SK-N-SH (cell line): ENCODE results near the gene DGKD. TPM values are rescaled to one million over a fixed set of nuclear protein-coding genes. Genes with fewer than 3 reads are reported as not detected.

Experiments used
- CTCF ChIA-PET: fragments of 300-600, 350-600 bp; formaldehyde crosslinking; extraction: SDS; loops from one replicate; lab custom pipeline; 2021; lab: Yijun Ruan, JAX
- POLR2A ChIA-PET: fragments of 350-600 bp; sonication (Branson Sonifier 250); formaldehyde crosslinking; extraction: SDS; loops from one replicate; lab custom pipeline; 2020; ENCODE audit warnings: antibody characterized with exemption, inconsistent platforms; lab: Yijun Ruan, JAX
- DNase-seq: peaks from one replicate; pipeline ENCODE4 v3.0.0; 2012
- H2AFZ ChIP-seq: fragments of 200-600 bp; sonication (generic); 2 replicates; pipeline ENCODE4 v1.8.1; 2016; ENCODE audit warnings: antibody characterized with exemption, mild to moderate bottlenecking, low read depth
- H3F3A ChIP-seq: fragments of 200-600 bp; sonication (generic); replicated peaks from 2 replicates; pipeline ENCODE3; 2016; ENCODE audit warnings: antibody characterized with exemption, mild to moderate bottlenecking; ENCODE audit not compliant: insufficient read depth
- H3K27ac ChIP-seq, 2 experiments: fragments of 200-500 bp in 1 of 2; fragments of 200-600 bp in 1 of 2; sonication (Bioruptor generic) in 1 of 2; sonication (generic), shearing (Covaris generic) in 1 of 2; 2 replicates each; pipeline versions ENCODE4 v1.5.1 to v1.6.1; 2014 to 2016; ENCODE audit warnings: low read depth in 2 of 2, inconsistent platforms in 1 of 2, low read length in 1 of 2, mild to moderate bottlenecking in 1 of 2, mixed read lengths in 1 of 2
- H3K27me3 ChIP-seq: fragments of 200-600 bp; sonication (generic), shearing (Covaris generic); 2 replicates; pipeline ENCODE4 v1.6.1; 2016; ENCODE audit warnings: mixed run types; ENCODE audit not compliant: insufficient read depth
- H3K36me3 ChIP-seq, 2 experiments: fragments of 200-500 bp in 1 of 2; fragments of 200-600 bp in 1 of 2; sonication (Bioruptor generic) in 1 of 2; sonication (generic) in 1 of 2; replicated peaks in 1 of 2; 2 replicates each; pipeline versions ENCODE3 to v1.5.1; 2014 to 2016; ENCODE audit warnings: low read length in 1 of 2, mild to moderate bottlenecking in 1 of 2; ENCODE audit not compliant: insufficient read depth in 2 of 2, control insufficient read depth in 1 of 2
- H3K4me1 ChIP-seq, 2 experiments: fragments of 200-500 bp in 1 of 2; fragments of 200-600 bp in 1 of 2; sonication (Bioruptor generic) in 1 of 2; sonication (generic), shearing (Covaris generic) in 1 of 2; 2 replicates each; pipeline versions ENCODE4 v1.5.1 to v1.6.1; 2014 to 2016; ENCODE audit warnings: low read depth in 1 of 2, low read length in 1 of 2, mixed run types in 1 of 2; ENCODE audit not compliant: insufficient read depth in 2 of 2, control insufficient read depth in 1 of 2
- H3K4me2 ChIP-seq: fragments of 200-600 bp; sonication (generic), shearing (Covaris generic); 2 replicates; pipeline ENCODE4 v1.6.1; 2017; ENCODE audit warnings: mixed run types
- H3K4me3 ChIP-seq, 2 experiments: fragments of 200-500 bp in 1 of 2; fragments of 200-600 bp in 1 of 2; sonication (Bioruptor generic) in 1 of 2; sonication (generic), shearing (Covaris generic) in 1 of 2; 2 replicates each; pipeline versions ENCODE4 v1.5.1 to v1.8.1; 2014 to 2016; ENCODE audit warnings: low read depth in 2 of 2, inconsistent platforms in 1 of 2, low read length in 1 of 2, mild to moderate bottlenecking in 1 of 2, mixed read lengths in 1 of 2, moderate library complexity in 1 of 2
- H3K79me2 ChIP-seq: fragments of 200-600 bp; sonication (generic); 2 replicates; pipeline ENCODE4 v1.8.1; 2017; ENCODE audit warnings: mild to moderate bottlenecking; ENCODE audit not compliant: insufficient read depth
- H3K9ac ChIP-seq: fragments of 200-600 bp; sonication (generic); 2 replicates; pipeline ENCODE4 v1.6.1; 2017; ENCODE audit warnings: mixed run types
- H3K9me2 ChIP-seq: fragments of 200-600 bp; sonication (generic); 2 replicates; pipeline ENCODE4 v1.6.1; 2017; ENCODE audit warnings: mixed run types
- H3K9me3 ChIP-seq: fragments of 200-600 bp; sonication (generic); 2 replicates; pipeline ENCODE4 v1.6.1; 2017; ENCODE audit warnings: mixed run types, mild to moderate bottlenecking, moderate library complexity
- H4K20me1 ChIP-seq: fragments of 200-600 bp; sonication (generic); 2 replicates; pipeline ENCODE4 v1.6.1; 2017; ENCODE audit warnings: mild to moderate bottlenecking, mixed run types; ENCODE audit not compliant: insufficient read depth
- ELF1 ChIP-seq: IDR thresholded peaks from 2 replicates; pipeline ENCODE4 v1.4.0; 2012
- EZH2phosphoT487 ChIP-seq: fragments of 200-600 bp; sonication (generic); IDR thresholded peaks from 2 replicates; pipeline ENCODE4 v1.6.1; 2017; ENCODE audit warnings: low read depth, mixed run types, mild to moderate bottlenecking, antibody characterized with exemption, moderate library complexity, borderline replicate concordance
- FOSL2 ChIP-seq: IDR thresholded peaks from 2 replicates; pipeline ENCODE4 v1.4.0; 2012; ENCODE audit warnings: low read depth, mild to moderate bottlenecking, moderate library complexity, borderline replicate concordance
- FOXJ3 ChIP-seq: sonication (generic); formaldehyde crosslinking; IDR thresholded peaks from 2 replicates; pipeline ENCODE4 v1.5.1; 2020; ENCODE audit warnings: mild to moderate bottlenecking, missing genetic modification reagents
- GABPA ChIP-seq: IDR thresholded peaks from 2 replicates; pipeline ENCODE4 v1.4.0; 2012; ENCODE audit warnings: low read depth, mild to moderate bottlenecking
- GATA2 ChIP-seq: sonication (generic); formaldehyde crosslinking; IDR thresholded peaks from 2 replicates; pipeline ENCODE4 v1.5.0; 2020; ENCODE audit warnings: mild to moderate bottlenecking, missing genetic modification reagents
- JUND ChIP-seq: IDR thresholded peaks from 2 replicates; pipeline ENCODE4 v1.4.0; 2012
- MEF2A ChIP-seq: IDR thresholded peaks from 2 replicates; pipeline ENCODE4 v1.4.0; 2012; ENCODE audit warnings: low read depth, borderline replicate concordance
- MXI1 ChIP-seq: IDR thresholded peaks from 2 replicates; pipeline ENCODE4 v1.6.1; 2012; ENCODE audit warnings: mild to moderate bottlenecking, low read depth, low read length, improper control_type of control experiment
- NFIC ChIP-seq: IDR thresholded peaks from 2 replicates; pipeline ENCODE4 v1.4.0; 2012; ENCODE audit warnings: borderline replicate concordance
- NRF1 ChIP-seq: IDR thresholded peaks from 2 replicates; pipeline ENCODE4 v1.6.1; 2012; ENCODE audit warnings: low read depth, mild to moderate bottlenecking, low read length
- POLR2AphosphoS5 ChIP-seq: IDR thresholded peaks from 2 replicates; pipeline ENCODE4 v1.6.1; 2012; ENCODE audit warnings: low read depth, low read length
- RXRA ChIP-seq: IDR thresholded peaks from 2 replicates; pipeline ENCODE4 v1.4.0; 2012; ENCODE audit warnings: low read depth, mild to moderate bottlenecking, borderline replicate concordance
- SMC3 ChIP-seq: IDR thresholded peaks from 2 replicates; pipeline ENCODE4 v1.6.1; 2012; ENCODE audit warnings: low read depth, low read length, improper control_type of control experiment
- TCF12 ChIP-seq: IDR thresholded peaks from 2 replicates; pipeline ENCODE4 v1.4.0; 2012
- YY1 ChIP-seq: IDR thresholded peaks from 2 replicates; pipeline ENCODE4 v1.4.0; 2012; ENCODE audit warnings: low read depth, mild to moderate bottlenecking
- WGBS: methylation state at CpG from one replicate; pipeline ENCODE4 v1.1.6; 2017; ENCODE audit warnings: low lambda C conversion rate; 5-methylcytosine and 5-hydroxymethylcytosine counted together
- polyA plus RNA-seq, 3 experiments: library from polyadenylated mRNA; depleted of rRNA; stranded (reverse); fragments of >200 nt; gene quantifications; 2 replicates each; pipeline ENCODE4 v1.2.3, GENCODE V29; 2012
- TF ChIP-seq, protein P1 (sequence below): IDR thresholded peaks from 2 replicates; pipeline ENCODE4; 2012
- TF ChIP-seq, protein P2 (sequence below): fragments of 150-350 bp; IDR thresholded peaks from 2 replicates; pipeline ENCODE4 v1.6.1; 2017; ENCODE audit warnings: antibody characterized with exemption, low read length, low read depth, borderline replicate concordance
- TF ChIP-seq, protein P3 (sequence below): IDR thresholded peaks from 2 replicates; pipeline ENCODE4 v1.4.0; 2012; ENCODE audit warnings: low read depth, borderline replicate concordance
- TF ChIP-seq, protein P4 (sequence below): IDR thresholded peaks from 2 replicates; pipeline ENCODE4 v1.4.0; 2012; ENCODE audit warnings: low read depth

The DGKD gene
- polyA plus RNA-seq, 1 of the 3 experiments (the other 2 are of a cell fraction): 21.7 TPM

DNA sequence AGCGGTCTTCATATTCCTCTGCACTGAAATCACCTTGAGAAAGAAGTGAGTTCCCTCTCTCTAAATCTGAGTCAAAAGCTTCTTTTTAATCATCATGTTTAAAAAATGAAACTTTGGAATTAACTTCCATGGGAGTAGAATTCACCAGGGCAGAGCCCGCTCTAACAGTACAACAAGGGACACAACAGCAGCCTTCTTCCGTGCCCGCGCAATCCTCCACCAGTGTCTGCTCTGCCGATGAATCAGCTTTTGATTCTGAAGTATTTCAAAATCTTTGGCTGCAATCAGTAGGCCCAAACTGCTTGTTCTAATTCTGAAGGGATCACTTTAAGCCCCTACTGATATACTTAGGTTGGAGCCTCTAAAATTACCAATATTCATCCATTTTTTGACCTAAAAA is 135.4 kb downstream of the DGKD start:
- ChIA-PET POLR2A (no interaction called here), CTCF (no interaction called here)
- peaks cover 31 to 33% of the 10 kb centered on the region in 2 experiments for H3K36me3 ChIP-seq
- no peaks in the 10 kb centered on the region for H3K9me3 ChIP-seq
- H3F3A ChIP-seq: peaks cover 38% of the 10 kb centered on the region
- peak overlapping the region; percentile 5 to 99; a peak in 3 of 4 replicates for H3K27ac ChIP-seq
- WGBS: 66% methylated on average over 6 of the region's 6 CpGs
- H3K4me3 ChIP-seq: no peak overlapping the region
- no peaks in the 10 kb centered on the region for H3K27me3 ChIP-seq
- H3K4me1 ChIP-seq: peaks cover 2 to 34% of the 10 kb centered on the region in 2 experiments; a peak in 3 of 4 replicates
- H3K79me2 ChIP-seq: peaks cover 7% of the 10 kb centered on the region; the same call in 1 of the 2 replicates
- H3K4me2 ChIP-seq: peak overlapping the region; percentile 41; the same call in 1 of the 2 replicates
- no peaks in the 10 kb centered on the region for H4K20me1 ChIP-seq
- peak overlapping the region; percentile 25; the same call in 1 of the 2 replicates for H2AFZ ChIP-seq
- DNase-seq: no peak
- TF ChIP-seq SMC3 (no peak), NRF1 (no peak), EZH2phosphoT487 (no peak), MEF2A (no peak), FOSL2 (no peak; the same call in 1 of the 2 replicates), JUND (peak; percentile 29; the same call in 1 of the 2 replicates), RXRA (no peak), YY1 (no peak), TCF12 (no peak), MXI1 (no peak)
- TF ChIP-seq, protein P1, sequence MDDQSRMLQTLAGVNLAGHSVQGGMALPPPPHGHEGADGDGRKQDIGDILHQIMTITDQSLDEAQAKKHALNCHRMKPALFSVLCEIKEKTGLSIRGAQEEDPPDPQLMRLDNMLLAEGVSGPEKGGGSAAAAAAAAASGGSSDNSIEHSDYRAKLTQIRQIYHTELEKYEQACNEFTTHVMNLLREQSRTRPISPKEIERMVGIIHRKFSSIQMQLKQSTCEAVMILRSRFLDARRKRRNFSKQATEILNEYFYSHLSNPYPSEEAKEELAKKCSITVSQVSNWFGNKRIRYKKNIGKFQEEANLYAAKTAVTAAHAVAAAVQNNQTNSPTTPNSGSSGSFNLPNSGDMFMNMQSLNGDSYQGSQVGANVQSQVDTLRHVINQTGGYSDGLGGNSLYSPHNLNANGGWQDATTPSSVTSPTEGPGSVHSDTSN: 0 out of 2 replicates have a peak, but pooled peaks have one; percentile 8
- TF ChIP-seq, protein P2, sequence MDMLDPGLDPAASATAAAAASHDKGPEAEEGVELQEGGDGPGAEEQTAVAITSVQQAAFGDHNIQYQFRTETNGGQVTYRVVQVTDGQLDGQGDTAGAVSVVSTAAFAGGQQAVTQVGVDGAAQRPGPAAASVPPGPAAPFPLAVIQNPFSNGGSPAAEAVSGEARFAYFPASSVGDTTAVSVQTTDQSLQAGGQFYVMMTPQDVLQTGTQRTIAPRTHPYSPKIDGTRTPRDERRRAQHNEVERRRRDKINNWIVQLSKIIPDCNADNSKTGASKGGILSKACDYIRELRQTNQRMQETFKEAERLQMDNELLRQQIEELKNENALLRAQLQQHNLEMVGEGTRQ: no peak
- TF ChIP-seq, protein P3, sequence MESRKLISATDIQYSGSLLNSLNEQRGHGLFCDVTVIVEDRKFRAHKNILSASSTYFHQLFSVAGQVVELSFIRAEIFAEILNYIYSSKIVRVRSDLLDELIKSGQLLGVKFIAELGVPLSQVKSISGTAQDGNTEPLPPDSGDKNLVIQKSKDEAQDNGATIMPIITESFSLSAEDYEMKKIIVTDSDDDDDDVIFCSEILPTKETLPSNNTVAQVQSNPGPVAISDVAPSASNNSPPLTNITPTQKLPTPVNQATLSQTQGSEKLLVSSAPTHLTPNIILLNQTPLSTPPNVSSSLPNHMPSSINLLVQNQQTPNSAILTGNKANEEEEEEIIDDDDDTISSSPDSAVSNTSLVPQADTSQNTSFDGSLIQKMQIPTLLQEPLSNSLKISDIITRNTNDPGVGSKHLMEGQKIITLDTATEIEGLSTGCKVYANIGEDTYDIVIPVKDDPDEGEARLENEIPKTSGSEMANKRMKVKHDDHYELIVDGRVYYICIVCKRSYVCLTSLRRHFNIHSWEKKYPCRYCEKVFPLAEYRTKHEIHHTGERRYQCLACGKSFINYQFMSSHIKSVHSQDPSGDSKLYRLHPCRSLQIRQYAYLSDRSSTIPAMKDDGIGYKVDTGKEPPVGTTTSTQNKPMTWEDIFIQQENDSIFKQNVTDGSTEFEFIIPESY: no peak
- peak overlapping the region; percentile 59; the same call in 1 of the 2 replicates for H3K9ac ChIP-seq
- H3K9me2 ChIP-seq: no peaks in the 10 kb centered on the region

DNA sequence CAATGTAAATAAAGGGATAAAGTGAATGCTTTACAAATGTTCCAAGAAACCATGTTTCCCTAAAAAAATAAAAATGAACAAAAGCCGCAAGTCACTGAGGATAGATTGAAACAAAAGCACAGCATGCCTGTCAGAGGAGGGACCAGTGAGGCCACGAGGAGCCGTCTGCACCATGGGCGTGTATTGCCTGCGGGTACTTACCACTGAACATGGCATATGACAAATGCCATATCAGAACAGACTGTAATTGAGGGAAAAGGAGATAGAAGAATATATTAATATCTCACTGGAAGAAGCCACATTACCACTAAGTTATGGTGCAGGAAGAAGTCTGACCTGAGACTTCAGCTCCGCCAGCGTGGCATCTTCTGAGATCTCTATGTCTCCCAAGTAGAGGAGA is 136.5 kb downstream of the DGKD start:
- Histone ChIP-seq H3K9me3 (no peaks in the 10 kb centered on the region), H3K79me2 (no peaks in the 10 kb centered on the region), H3K9me2 (no peaks in the 10 kb centered on the region), H3K36me3 (peaks cover 26 to 28% of the 10 kb centered on the region in 2 experiments), H3K4me3 (no peak overlapping the region), H3K27ac (peak overlapping the region in 1 of 2 experiments; percentile 99; a peak in 1 of 4 replicates), H3K4me2 (no peak overlapping the region), H3K27me3 (no peaks in the 10 kb centered on the region), H4K20me1 (no peaks in the 10 kb centered on the region), H2AFZ (no peak overlapping the region), H3K4me1 (peaks cover 2 to 31% of the 10 kb centered on the region in 2 experiments; a peak in 3 of 4 replicates), H3F3A (peaks cover 38% of the 10 kb centered on the region), H3K9ac (no peak overlapping the region)
- WGBS: 98% methylated on average over 7 of the region's 7 CpGs
- ChIA-PET CTCF (interaction anchor here (1.1 kb wide), 1 partner anchor 26 kb away, joined by 3 read pairs; no protein-coding TSS in a partner anchor), POLR2A (no interaction called here)
- DNase-seq: no peak
- TF ChIP-seq GATA2 (CRISPR knock-in tag): no peak
- TF ChIP-seq NFIC: no peak
- TF ChIP-seq, protein P3: no peak
- TF ChIP-seq FOXJ3 (CRISPR knock-in tag): no peak
- TF ChIP-seq EZH2phosphoT487: no peak
- TF ChIP-seq GABPA: no peak
- TF ChIP-seq TCF12: no peak
- TF ChIP-seq POLR2AphosphoS5: no peak
- TF ChIP-seq, protein P2: no peak
- TF ChIP-seq SMC3: no peak
- no peak for TF ChIP-seq NRF1
- TF ChIP-seq, protein P4, sequence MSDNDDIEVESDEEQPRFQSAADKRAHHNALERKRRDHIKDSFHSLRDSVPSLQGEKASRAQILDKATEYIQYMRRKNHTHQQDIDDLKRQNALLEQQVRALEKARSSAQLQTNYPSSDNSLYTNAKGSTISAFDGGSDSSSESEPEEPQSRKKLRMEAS: no peak
- TF ChIP-seq ELF1: no peak
- TF ChIP-seq JUND: no peak
